Stomach smooth muscle (tissue), 2 donors: ENCODE data around the gene ERBIN.
"Not testable (repeated sequence)": the region's sequence is repeated elsewhere in the genome, so short reads cannot be mapped to it uniquely, and the experiment has no call there.

Source experiments
- H3K27ac ChIP-seq: one replicate; pipeline ENCODE4 v1.7.0; 2013; ENCODE audit warnings: mild to moderate bottlenecking, low read length, inconsistent platforms
- H3K27me3 ChIP-seq, 2 donors: one replicate each; pipeline ENCODE4 v1.7.0; 2013; ENCODE audit warnings: low read length in 2 of 2; ENCODE audit not compliant: insufficient read depth in 2 of 2, control insufficient read depth in 1 of 2
- H3K36me3 ChIP-seq, 2 donors: one replicate each; pipeline ENCODE4 v1.7.0; 2013; ENCODE audit warnings: low read length in 2 of 2; ENCODE audit not compliant: control insufficient read depth in 2 of 2, insufficient read depth in 2 of 2
- H3K4me1 ChIP-seq: one replicate; pipeline ENCODE4 v1.7.0; 2013; ENCODE audit warnings: low read length; ENCODE audit not compliant: control insufficient read depth, insufficient read depth
- H3K4me3 ChIP-seq, 2 donors: one replicate each; pipeline ENCODE4 v1.7.0; 2013; ENCODE audit warnings: low read length in 2 of 2
- H3K9ac ChIP-seq, 2 donors: one replicate each; pipeline ENCODE4 v1.7.0; 2013; ENCODE audit warnings: low read length in 2 of 2, mild to moderate bottlenecking in 1 of 2
- H3K9me3 ChIP-seq, 2 donors: one replicate each; pipeline ENCODE4 v1.7.0; 2013; ENCODE audit warnings: low read length in 2 of 2; ENCODE audit not compliant: control insufficient read depth in 2 of 2
- donor health status: healthy.
- donor health status: Pancreatic carcinoma.

ERBIN gene, protein sequence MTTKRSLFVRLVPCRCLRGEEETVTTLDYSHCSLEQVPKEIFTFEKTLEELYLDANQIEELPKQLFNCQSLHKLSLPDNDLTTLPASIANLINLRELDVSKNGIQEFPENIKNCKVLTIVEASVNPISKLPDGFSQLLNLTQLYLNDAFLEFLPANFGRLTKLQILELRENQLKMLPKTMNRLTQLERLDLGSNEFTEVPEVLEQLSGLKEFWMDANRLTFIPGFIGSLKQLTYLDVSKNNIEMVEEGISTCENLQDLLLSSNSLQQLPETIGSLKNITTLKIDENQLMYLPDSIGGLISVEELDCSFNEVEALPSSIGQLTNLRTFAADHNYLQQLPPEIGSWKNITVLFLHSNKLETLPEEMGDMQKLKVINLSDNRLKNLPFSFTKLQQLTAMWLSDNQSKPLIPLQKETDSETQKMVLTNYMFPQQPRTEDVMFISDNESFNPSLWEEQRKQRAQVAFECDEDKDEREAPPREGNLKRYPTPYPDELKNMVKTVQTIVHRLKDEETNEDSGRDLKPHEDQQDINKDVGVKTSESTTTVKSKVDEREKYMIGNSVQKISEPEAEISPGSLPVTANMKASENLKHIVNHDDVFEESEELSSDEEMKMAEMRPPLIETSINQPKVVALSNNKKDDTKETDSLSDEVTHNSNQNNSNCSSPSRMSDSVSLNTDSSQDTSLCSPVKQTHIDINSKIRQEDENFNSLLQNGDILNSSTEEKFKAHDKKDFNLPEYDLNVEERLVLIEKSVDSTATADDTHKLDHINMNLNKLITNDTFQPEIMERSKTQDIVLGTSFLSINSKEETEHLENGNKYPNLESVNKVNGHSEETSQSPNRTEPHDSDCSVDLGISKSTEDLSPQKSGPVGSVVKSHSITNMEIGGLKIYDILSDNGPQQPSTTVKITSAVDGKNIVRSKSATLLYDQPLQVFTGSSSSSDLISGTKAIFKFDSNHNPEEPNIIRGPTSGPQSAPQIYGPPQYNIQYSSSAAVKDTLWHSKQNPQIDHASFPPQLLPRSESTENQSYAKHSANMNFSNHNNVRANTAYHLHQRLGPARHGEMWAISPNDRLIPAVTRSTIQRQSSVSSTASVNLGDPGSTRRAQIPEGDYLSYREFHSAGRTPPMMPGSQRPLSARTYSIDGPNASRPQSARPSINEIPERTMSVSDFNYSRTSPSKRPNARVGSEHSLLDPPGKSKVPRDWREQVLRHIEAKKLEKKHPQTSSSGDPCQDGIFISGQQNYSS (N-terminal part only)

GRCh38 chr5:65926276-65926783, at the start of gene ERBIN:
TSS of gene ERBIN (plus strand) at chr5:65926575. CDS start at chr5:65992719, 66,144 bp downstream.
- no peaks in the 10 kb centered on the region for H3K36me3 ChIP-seq
- H3K27ac ChIP-seq = peak within 1 kb of the TSS; percentile 91
- peak within 1 kb of the TSS; percentile 77 to 83 for H3K9ac ChIP-seq
- H3K27me3 ChIP-seq = no peaks in the 10 kb centered on the region
- no peaks in the 10 kb centered on the region for H3K4me1 ChIP-seq
- H3K4me3 ChIP-seq = peak within 1 kb of the TSS; percentile 85 to 97
- H3K9me3 ChIP-seq = no peaks in the 10 kb centered on the region

GRCh38 chr5:65876970-65877369, 49.4 kb upstream of the ERBIN start:
- no peak overlapping the region for H3K9ac ChIP-seq

DNA sequence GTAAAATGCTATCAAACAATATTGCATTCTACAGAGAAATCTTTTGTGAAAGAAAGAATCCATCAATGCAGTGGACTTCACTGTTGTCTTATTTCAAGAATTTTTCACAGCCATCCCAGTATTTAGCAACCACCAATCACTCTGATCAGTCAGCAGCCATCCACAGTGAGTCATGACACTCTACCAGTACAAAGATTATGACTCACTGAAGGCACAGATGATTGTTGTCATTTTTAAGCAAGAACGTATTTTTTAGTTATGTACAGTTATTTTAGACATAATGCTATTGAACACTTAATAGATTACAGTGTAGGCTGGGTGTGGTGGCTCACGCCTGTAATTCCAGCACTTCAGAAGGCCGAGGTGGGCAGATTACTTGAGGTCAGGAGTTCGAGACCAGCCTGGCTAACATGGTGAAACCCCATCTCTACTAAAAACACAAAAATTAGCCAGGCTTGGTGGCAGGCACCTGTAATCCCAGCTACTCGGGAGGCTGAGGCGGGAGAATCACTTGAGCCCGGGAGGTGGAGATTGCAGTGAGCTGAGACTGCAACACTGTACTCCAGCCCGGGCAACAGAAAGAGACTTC, 46.6 kb upstream of the ERBIN start:
- not testable (repeated sequence) for H3K9me3 ChIP-seq, H3K9ac ChIP-seq, H3K36me3 ChIP-seq, H3K4me3 ChIP-seq, H3K27me3 ChIP-seq, H3K27ac ChIP-seq, H3K4me1 ChIP-seq

More at GRCh38 chr5:65876970-65877369, 49.4 kb upstream of the ERBIN start:
- Histone ChIP-seq H3K27ac (no peak overlapping the region), H3K4me3 (no peak overlapping the region), H3K36me3 (no peaks in the 10 kb centered on the region), H3K9me3 (no peaks in the 10 kb centered on the region), H3K27me3 (no peaks in the 10 kb centered on the region), H3K4me1 (no peaks in the 10 kb centered on the region)

GRCh38 chr5:65880496-65881072, 45.8 kb upstream of the ERBIN start:
- H3K27ac ChIP-seq = no peak overlapping the region
- no peaks in the 10 kb centered on the region for H3K36me3 ChIP-seq
- H3K27me3 ChIP-seq = no peaks in the 10 kb centered on the region
- no peaks in the 10 kb centered on the region for H3K4me1 ChIP-seq
- H3K9me3 ChIP-seq = no peaks in the 10 kb centered on the region
- H3K4me3 ChIP-seq = no peak overlapping the region
- no peak overlapping the region for H3K9ac ChIP-seq

GRCh38 chr5:65882278-65882677, 44.1 kb upstream of the ERBIN start:
- H3K36me3 ChIP-seq = no peaks in the 10 kb centered on the region
- H3K4me3 ChIP-seq = no peak overlapping the region
- no peak overlapping the region for H3K27ac ChIP-seq
- H3K9me3 ChIP-seq = no peaks in the 10 kb centered on the region
- no peak overlapping the region for H3K9ac ChIP-seq
- H3K4me1 ChIP-seq = no peaks in the 10 kb centered on the region
- H3K27me3 ChIP-seq = peaks cover 0 to 3% of the 10 kb centered on the region in 2 donors

DNA sequence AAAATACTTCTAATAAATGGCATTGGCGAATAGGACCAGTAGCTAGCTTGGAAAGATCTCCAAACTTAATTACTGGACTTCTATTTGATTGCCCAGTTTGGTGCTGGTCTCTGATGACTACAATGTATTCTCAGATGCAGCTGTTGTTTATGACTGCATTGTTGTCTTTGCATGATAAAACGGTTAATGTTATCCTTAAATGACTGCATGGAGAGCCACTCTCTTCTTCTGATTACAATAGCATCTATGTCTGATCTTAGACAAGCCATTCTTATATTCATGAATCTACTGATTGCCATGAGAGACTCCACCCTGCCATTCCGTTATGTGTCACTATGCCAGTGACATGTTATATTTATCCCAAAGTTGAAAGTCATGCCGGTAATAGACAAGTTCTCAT, 42.9 kb upstream of the ERBIN start:
- no peaks in the 10 kb centered on the region for H3K9me3 ChIP-seq
- H3K4me3 ChIP-seq = no peak overlapping the region
- no peak overlapping the region for H3K9ac ChIP-seq
- peaks cover 0 to 3% of the 10 kb centered on the region in 2 donors for H3K27me3 ChIP-seq
- H3K27ac ChIP-seq = no peak overlapping the region
- H3K4me1 ChIP-seq = no peaks in the 10 kb centered on the region
- no peaks in the 10 kb centered on the region for H3K36me3 ChIP-seq

DNA sequence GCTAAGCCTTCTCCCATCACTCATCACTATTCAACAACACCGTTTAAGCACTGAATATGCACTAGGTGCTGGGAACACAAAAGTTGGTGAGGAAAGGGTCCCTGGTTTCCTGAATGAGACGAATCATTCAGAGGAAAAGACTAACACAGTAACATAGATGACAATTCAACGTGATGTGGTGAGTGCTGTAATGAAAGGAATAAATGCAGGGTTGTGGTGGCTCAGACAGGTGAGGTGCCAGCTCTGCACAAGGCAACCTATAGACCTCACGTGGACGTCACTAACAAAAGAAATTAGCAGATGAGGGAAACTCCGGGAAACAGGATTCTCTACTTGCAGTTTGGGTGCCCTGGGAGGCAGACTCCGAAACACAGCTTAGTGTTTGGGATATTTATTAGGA, 40.0 kb upstream of the ERBIN start:
- no peaks in the 10 kb centered on the region for H3K4me1 ChIP-seq
- peaks cover 0 to 3% of the 10 kb centered on the region in 2 donors for H3K27me3 ChIP-seq
- H3K9ac ChIP-seq = no peak overlapping the region
- H3K9me3 ChIP-seq = no peaks in the 10 kb centered on the region
- H3K36me3 ChIP-seq = no peaks in the 10 kb centered on the region
- H3K27ac ChIP-seq = no peak overlapping the region
- H3K4me3 ChIP-seq = no peak overlapping the region

DNA sequence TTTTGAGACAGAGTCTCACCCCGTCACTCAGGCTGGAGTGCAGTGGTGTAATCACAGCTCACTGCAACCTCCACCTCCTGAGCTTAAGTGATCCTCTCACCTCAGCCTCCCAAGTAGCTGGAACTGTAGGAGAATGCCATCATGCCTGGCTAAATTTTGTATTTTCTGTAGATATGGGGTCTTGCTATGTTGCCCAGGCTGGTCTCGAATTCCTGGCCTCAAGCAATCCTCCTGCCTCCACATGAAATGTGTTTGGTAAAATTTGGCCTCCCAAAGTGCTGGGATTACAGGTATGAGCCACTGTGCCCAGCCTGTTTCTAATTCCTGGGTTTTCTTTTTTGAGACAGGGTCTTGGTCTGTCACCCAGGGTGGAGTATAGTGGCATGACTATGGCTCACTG, 34.4 kb upstream of the ERBIN start:
- not testable (repeated sequence) for H3K4me3 ChIP-seq, H3K27ac ChIP-seq, H3K27me3 ChIP-seq, H3K9me3 ChIP-seq, H3K36me3 ChIP-seq, H3K9ac ChIP-seq, H3K4me1 ChIP-seq

DNA sequence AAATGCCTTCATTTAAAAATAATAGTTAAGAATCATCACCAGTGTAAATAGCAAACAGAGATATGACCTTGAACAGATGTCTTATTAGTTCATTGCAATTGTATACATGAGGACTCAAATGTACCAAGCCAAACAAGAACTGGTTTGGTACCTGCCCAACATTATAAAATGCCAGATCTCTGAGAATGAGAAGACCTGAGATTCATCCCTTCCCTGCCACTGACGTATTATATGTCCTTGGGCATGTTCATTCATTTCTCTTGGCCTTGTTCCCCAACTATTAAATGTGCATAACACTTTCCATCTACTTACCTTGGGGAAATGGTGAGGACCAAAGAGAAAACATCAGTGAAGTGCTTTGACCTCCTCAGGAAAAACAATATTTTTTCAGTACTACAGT, 33.6 kb upstream of the ERBIN start:
- Histone ChIP-seq H3K9me3 (no peaks in the 10 kb centered on the region), H3K27me3 (no peaks in the 10 kb centered on the region)

More for the DNA sequence above, 33.6 kb upstream of the ERBIN start:
- no peak overlapping the region for H3K9ac ChIP-seq
- H3K4me3 ChIP-seq = no peak overlapping the region
- H3K36me3 ChIP-seq = no peaks in the 10 kb centered on the region
- H3K4me1 ChIP-seq = no peaks in the 10 kb centered on the region
- no peak overlapping the region for H3K27ac ChIP-seq
